ENCODE data around the gene SNCAIP. TPM values are rescaled to one million over a fixed set of nuclear protein-coding genes. Genes with fewer than 3 reads are reported as not detected.

SNCAIP gene
- total RNA-seq, 3 donors from 2014 or later (not counting 1 experiment from before 2014, with no cell fraction given) = 0.73 TPM; not detected in 2

- Histone ChIP-seq H3K9me3 (ENCODE audit: control insufficient read depth, insufficient read depth, low read length) (no peaks in the 10 kb centered on the region), H3K4me3 (ENCODE audit: low read length) (no peak overlapping the region), H3K27me3 (ENCODE audit: control insufficient read depth, insufficient read depth, low read length) (no peaks in the 10 kb centered on the region), H3K4me1 (ENCODE audit: control insufficient read depth, insufficient read depth, low read length) (no peaks in the 10 kb centered on the region), H3K36me3 (ENCODE audit: control insufficient read depth, insufficient read depth, low read length) (no peaks in the 10 kb centered on the region), H3K27ac (ENCODE audit: low read length) (no peak overlapping the region)
- Mint-ChIP-seq H3K27ac (no peak overlapping the region), H3K9me3 (peaks cover 3 to 9% of the 10 kb centered on the region in 2 donors), H3K27me3 (ENCODE audit: low read depth in 2 of 2) (no peaks in the 10 kb centered on the region), H3K4me3 (no peak overlapping the region), H3K4me1 (no peaks in the 10 kb centered on the region), H3K36me3 (no peaks in the 10 kb centered on the region)
- ATAC-seq (no peak), DNase-seq (no peak)
- intact Hi-C loops (cut with micrococcal nuclease) = no loop called here
- 96% methylated on average over 4 of the region's 4 CpGs for WGBS (ENCODE audit: insufficient coverage)
- no peak for TF ChIP-seq CTCF (IDR thresholded peaks at IDR 0.05)
Observed at GRCh38 chr5:122401976-122402725, 90.1 kb downstream of the SNCAIP start.

GRCh38 chr5:122402955-122403685 is 91.1 kb downstream of the SNCAIP start:
- Histone ChIP-seq H3K9me3 (ENCODE audit: control insufficient read depth, insufficient read depth, low read length) (no peaks in the 10 kb centered on the region), H3K4me3 (ENCODE audit: low read length) (no peak overlapping the region), H3K36me3 (ENCODE audit: control insufficient read depth, insufficient read depth, low read length) (no peaks in the 10 kb centered on the region), H3K27me3 (ENCODE audit: control insufficient read depth, insufficient read depth, low read length) (no peaks in the 10 kb centered on the region), H3K27ac (ENCODE audit: low read length) (no peak overlapping the region), H3K4me1 (ENCODE audit: control insufficient read depth, insufficient read depth, low read length) (no peaks in the 10 kb centered on the region)
- ATAC-seq = no peak
- no peak for DNase-seq
- intact Hi-C loops (cut with micrococcal nuclease) = no loop called here
- Mint-ChIP-seq H3K4me1 (no peaks in the 10 kb centered on the region), H3K27ac (no peak overlapping the region), H3K27me3 (ENCODE audit: low read depth in 2 of 2) (no peaks in the 10 kb centered on the region), H3K4me3 (no peak overlapping the region), H3K9me3 (peaks cover 3 to 5% of the 10 kb centered on the region in 2 donors), H3K36me3 (no peaks in the 10 kb centered on the region)
- 95% methylated on average over 5 of the region's 6 CpGs for WGBS (ENCODE audit: insufficient coverage)
- TF ChIP-seq CTCF (IDR thresholded peaks at IDR 0.05) = no peak

- H3K36me3 Mint-ChIP-seq = no peaks in the 10 kb centered on the region
- Histone ChIP-seq H3K9me3 (ENCODE audit: control insufficient read depth, insufficient read depth, low read length) (no peaks in the 10 kb centered on the region), H3K36me3 (ENCODE audit: control insufficient read depth, insufficient read depth, low read length) (no peaks in the 10 kb centered on the region), H3K4me1 (ENCODE audit: control insufficient read depth, insufficient read depth, low read length) (no peaks in the 10 kb centered on the region), H3K4me3 (ENCODE audit: low read length) (no peak overlapping the region), H3K27me3 (ENCODE audit: control insufficient read depth, insufficient read depth, low read length) (no peaks in the 10 kb centered on the region), H3K27ac (ENCODE audit: low read length) (no peak overlapping the region)
- H3K9me3 Mint-ChIP-seq = peaks cover 3 to 5% of the 10 kb centered on the region in 2 donors
- no peaks in the 10 kb centered on the region for H3K27me3 Mint-ChIP-seq (ENCODE audit: low read depth in 2 of 2)
- 87% methylated on average over 5 of the region's 5 CpGs for WGBS (ENCODE audit: insufficient coverage)
- intact Hi-C loops (cut with micrococcal nuclease) = no loop called here
- H3K27ac Mint-ChIP-seq = no peak overlapping the region
- no peak overlapping the region for H3K4me3 Mint-ChIP-seq
- no peak for TF ChIP-seq CTCF (IDR thresholded peaks at IDR 0.05)
- DNase-seq (no peak), ATAC-seq (no peak)
- H3K4me1 Mint-ChIP-seq = no peaks in the 10 kb centered on the region
Observed at GRCh38 chr5:122404018-122404417, 92.0 kb downstream of the SNCAIP start.

Measured in natural killer cell (primary cell).